Renal pelvis (tissue), 4 donors: ENCODE results near the gene LCN12. TPM values are rescaled to one million over a fixed set of nuclear protein-coding genes. Genes with fewer than 3 reads are reported as not detected.

Experiments used
- DNase-seq: peaks from one replicate; pipeline ENCODE4 v3.0.0-alpha.2; 2013
- polyA plus RNA-seq, 3 donors: library from polyadenylated mRNA; unstranded; fragments of 120-200 nt; gene quantifications; one replicate each; pipeline ENCODE4 v1.2.1, GENCODE V29; 2013; ENCODE audit not compliant: insufficient read length in 3 of 3

The LCN12 gene
- polyA plus RNA-seq, 3 donors = 23.7 to 39.5 (median 37.3) TPM

GRCh38 chr9:136943291-136944211 lies 8.5 kb upstream of the LCN12 start:
- DNase-seq = no peak

GRCh38 chr9:136944212-136944518 lies 7.9 kb upstream of the LCN12 start:
- no peak for DNase-seq

GRCh38 chr9:136944519-136945332 lies 7.3 kb upstream of the LCN12 start, which contains the start of the genes C8G and FBXW5:
C8G (plus strand) TSS chr9:136945243; CDS start chr9:136945321, 78 bp downstream.
FBXW5 (minus strand) TSS chr9:136944738; CDS start chr9:136944083, 655 bp downstream.
- peak; percentile 94 for DNase-seq

DNA sequence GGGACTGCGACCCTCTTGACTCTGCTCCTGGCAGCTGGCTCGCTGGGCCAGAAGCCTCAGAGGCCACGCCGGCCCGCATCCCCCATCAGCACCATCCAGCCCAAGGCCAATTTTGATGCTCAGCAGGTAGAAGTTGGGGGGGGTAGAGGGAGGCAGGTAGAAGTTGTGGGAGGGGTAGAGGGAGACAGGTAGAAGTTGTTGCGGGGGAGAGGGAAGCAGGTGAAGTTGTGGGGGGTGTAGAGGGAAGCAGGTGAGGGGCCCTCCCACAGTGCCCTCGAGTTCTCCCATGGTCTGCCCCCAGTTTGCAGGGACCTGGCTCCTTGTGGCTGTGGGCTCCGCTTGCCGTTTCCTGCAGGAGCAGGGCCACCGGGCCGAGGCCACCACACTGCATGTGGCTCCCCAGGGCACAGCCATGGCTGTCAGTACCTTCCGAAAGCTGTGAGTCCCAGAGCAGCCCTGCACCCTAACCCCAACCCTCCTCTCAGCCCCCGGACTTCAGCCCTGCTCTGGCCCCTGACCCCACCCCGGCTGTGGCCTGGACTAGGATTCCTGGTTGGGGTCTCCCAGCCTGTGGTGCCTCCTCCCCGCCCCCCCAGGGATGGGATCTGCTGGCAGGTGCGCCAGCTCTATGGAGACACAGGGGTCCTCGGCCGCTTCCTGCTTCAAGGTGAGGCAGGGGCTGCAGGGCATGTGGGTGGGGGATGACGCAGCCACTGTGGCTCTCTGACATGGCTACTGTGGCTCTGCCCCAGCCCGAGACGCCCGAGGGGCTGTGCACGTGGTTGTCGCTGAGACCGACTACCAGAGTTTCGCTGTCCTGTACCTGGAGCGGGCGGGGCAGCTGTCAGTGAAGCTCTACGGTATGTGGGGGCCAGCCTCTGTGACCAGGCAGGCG lies 6.5 kb upstream of the LCN12 start:
- no peak for DNase-seq

- DNase-seq = no peak
These were observed 5.6 kb upstream of the LCN12 start for GRCh38 chr9:136946228-136947027.

- no peak for DNase-seq
These were observed 4.8 kb upstream of the LCN12 start for GRCh38 chr9:136947028-136947891.

GRCh38 chr9:136947955-136948510 lies 4.0 kb upstream of the LCN12 start:
- DNase-seq = peak; percentile 20

DNA sequence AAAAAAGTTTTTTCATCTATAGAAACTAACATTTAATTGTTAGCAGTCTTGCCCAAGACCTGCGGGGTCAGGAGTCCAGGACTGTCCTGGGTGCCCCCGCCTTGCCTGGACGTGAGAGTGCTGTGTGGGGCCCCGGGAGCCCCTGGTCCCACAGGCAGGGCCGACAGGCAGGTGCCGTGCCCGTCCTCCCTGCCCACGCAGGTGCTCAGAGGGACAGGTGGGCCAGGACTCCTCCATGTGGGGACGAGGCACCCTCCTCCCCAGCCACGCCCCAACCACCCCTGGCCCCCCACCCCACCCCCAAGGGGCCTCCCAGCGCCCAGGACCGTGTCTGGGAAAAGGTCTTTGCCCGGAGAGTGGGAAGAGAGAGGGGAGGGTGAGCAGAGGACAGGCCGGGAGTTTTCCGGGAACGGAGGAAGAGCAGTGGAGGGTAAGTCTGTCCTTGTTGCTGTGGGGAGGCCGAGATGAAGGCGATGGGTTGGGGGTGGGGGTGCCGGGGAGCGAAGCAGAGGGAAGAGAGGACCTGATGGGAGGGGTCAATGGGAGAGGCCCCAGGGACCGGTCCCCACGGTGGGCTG lies 2.7 kb upstream of the LCN12 start:
- no peak for DNase-seq

DNA sequence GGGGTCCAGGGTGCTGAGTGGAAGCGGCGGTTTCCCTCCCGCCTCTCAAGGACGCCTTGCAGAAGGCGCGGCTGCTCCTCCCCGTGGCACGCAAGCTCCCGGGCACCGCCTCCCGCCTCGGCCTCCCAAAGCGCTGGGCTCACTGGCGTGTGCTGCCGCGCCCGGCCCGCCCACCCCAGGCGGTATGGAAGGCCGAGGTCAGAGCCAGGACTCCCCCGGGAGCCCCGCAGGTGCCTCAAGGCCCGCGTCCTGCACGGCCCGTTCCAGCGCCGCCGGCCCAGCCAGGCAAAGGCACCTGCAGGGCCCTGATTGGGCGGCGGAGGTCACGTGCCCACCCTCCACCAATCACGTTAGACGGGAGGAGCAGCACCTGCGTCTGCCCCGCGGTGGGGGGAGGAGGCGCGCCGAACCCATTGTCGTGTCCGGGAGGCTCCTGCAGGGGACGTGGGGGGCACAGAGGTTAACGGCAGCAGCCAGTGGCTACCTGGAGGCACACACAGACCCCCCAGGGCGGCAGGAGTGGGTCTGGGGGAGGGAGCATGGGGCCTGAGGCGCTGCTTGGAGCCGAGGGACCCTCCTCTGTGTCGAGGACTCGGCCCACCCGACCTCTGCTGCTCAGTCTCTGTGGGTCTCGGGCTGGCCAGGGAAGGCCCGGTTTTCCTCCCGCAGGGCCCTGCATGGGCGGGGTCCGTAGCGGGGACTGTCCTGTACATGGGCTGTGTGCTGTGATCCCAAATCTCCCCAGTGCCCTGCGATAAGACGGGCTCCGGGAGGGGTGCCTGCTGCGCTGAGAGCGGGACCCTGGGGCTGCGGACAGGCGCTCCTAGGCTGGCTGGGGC lies 2.0 kb upstream of the LCN12 start:
- DNase-seq = peak; percentile 92

DNA sequence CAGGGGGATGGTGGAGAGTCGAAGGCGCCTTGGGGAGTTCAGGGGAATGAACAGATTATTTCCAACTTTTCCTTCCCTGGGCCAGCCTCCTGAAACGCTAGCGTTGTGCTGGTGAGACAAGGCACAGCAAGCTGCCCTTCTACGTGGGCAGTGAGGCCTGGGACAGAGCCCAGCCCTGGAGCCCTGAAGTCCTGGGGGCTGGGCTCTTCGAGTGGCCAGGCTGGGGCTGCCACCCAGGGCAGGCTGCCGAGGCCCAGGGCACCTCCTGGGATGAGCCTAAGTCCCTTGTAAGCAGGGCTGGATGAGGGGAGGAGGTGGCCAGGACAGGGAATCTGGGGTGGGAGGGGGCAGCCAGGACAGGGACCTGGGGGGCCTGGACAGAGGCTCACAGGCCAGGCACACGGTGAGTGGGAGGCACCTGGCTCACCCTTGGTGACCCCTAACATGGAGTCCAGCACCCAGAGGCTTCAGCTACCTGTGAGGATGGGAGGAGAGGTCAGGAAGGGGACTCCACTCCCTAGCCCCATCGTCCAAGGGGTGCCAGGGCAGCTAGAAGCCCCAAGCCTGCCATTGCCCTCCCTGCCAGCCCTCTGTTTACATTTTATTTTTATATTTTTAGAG lies 1.3 kb upstream of the LCN12 start:
- no peak for DNase-seq

- DNase-seq = no peak
These were observed 313 bp downstream of the LCN12 start for GRCh38 chr9:136952321-136952850.

DNA sequence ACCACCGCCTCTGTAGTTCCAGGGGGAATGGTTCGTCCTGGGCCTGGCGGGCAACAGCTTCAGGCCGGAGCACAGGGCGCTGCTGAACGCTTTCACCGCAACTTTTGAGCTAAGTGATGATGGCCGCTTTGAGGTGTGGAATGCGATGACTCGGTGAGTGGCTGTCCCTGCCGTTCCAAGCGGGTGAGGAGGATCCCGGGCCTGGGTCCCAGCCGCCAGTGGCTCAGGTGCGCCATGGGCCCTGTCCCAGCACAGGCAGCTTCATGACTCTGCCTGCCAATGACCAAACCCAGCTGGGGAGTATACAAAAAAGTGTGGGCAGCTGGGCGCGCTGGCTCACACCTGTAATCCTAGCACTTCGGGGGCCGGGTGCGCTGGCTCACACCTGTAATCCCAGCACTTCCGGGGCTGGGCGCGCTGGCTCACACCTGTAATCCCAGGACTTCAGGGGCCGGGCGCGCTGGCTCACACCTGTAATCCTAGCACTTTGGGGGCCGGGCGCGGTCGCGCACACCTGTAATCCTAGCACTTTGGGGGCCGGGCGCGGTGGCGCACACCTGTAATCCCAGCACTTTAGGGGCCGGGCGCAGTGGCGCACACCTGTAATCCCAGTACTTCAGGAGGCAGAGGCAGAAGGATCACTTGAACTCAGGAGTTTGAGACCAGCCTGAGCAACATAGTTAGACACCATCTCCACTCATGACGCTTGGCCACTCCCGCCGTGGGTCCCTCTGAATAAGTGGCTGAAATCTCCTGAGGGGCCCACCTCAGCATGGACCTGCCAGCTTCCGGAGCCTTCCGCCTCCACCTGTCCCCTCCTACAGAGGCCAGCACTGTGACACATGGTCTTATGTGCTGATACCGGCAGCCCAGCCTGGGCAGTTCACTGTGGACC lies 1.1 kb downstream of the LCN12 start:
- no peak for DNase-seq

DNA sequence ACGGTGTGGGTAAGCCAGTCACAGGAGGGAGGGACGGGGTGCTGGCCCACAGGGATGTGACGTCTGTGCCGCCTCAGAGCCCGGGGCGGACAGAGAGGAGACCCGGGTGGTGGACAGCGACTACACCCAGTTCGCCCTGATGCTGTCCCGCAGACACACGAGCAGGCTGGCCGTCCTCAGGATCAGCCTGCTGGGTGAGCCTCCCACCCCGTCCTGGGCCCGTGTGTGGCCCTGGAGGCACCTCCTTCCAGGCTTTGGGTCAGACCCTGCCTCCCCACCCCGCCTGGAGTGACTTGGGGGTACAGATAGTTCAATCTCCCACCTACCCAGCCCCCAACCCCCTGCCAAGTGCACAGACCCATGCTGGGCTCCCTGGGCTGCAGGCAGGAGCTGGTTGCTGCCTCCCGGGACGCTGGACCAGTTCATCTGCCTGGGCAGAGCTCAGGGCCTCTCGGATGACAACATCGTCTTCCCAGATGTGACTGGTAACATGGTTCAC lies 1.7 kb downstream of the LCN12 start:
- DNase-seq = no peak

DNA sequence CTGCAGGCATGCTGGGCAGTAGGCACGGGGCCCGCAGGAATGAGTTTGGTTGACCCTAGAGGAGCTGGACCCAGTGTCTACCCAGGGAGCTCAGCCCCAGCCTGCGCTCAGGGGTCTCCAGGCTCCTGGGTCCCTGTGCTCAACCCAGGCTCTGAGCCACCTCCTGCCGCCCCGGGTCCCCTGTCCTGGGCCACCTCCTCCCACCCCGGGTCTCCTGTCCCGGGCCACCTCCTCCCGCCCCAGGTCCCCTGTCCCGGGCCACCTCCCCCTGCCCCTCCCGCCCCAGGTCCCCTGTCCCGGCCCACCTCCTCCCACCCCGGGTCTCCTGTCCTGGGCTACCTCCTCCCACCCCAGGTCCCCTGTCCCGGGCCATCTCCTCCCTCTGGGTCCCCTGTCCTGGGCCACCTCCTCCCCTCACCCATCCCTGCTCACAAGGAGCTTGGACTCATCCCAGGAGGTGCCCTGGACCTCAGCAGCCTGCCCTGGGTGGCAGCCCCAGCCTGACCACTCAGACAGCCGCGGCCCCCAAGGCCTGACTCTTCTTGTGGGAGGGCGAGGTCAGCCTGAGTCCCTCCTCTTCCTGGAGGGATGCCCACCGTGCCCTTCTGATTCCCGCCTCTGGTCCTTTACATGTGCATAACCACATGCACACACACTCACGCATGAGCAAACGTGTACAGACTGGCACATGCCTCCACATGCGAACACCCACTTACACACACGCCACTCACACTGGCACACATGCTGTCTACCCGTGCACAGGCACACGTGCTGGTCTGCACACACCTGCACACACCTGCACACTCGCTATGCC lies 2.4 kb downstream of the LCN12 start:
- DNase-seq = no peak
